ENCODE measurements around the gene SH3RF2.

DNA sequence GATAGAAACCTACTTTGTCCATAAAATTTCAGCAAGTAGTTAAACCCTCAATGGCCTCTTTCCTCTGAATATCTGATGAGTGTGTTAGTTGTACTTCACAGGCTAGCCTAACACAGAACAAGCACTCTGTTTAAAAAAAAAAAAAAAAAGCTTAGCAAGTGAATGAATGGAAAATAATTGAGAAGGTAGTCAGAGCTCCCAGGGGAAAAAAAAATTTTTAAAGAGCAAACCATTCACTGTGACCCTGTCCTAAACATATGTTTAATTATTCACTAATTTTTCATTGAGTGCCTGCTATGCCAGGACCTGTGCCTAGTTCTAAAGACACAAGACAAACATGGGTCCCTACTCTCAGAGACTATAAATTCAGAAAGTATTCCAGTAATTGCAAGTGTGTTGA is 69.3 kb downstream of the SH3RF2 start:
- TF ChIP-seq, protein P1, sequence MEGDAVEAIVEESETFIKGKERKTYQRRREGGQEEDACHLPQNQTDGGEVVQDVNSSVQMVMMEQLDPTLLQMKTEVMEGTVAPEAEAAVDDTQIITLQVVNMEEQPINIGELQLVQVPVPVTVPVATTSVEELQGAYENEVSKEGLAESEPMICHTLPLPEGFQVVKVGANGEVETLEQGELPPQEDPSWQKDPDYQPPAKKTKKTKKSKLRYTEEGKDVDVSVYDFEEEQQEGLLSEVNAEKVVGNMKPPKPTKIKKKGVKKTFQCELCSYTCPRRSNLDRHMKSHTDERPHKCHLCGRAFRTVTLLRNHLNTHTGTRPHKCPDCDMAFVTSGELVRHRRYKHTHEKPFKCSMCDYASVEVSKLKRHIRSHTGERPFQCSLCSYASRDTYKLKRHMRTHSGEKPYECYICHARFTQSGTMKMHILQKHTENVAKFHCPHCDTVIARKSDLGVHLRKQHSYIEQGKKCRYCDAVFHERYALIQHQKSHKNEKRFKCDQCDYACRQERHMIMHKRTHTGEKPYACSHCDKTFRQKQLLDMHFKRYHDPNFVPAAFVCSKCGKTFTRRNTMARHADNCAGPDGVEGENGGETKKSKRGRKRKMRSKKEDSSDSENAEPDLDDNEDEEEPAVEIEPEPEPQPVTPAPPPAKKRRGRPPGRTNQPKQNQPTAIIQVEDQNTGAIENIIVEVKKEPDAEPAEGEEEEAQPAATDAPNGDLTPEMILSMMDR (IDR thresholded peaks at IDR 0.05), result no peak
- no peak for TF ChIP-seq POLR2A (IDR thresholded peaks at IDR 0.05)

Measured in uterus (tissue), 2 donors.